Prostate gland (tissue), 2 donors: ENCODE results near the gene SPARCL1.

Experiments used
- CTCF ChIP-seq, 4 experiments: fragments of 200-600 bp in 2 of 4; fragments of 450-650 bp in 2 of 4; sonication (generic) in 2 of 4; IDR thresholded peaks; 1 replicate in 3 of 4; 2 replicates in 1 of 4; pipeline ENCODE4 v1.5.1; 2016 to 2019; ENCODE audit warnings: antibody characterized with exemption in 4 of 4, mild to moderate bottlenecking in 2 of 4, moderate library complexity in 2 of 4
- POLR2A ChIP-seq: fragments of 450-650 bp; IDR thresholded peaks from one replicate; pipeline ENCODE4 v1.6.1; 2016; ENCODE audit warnings: antibody characterized with exemption, mild to moderate bottlenecking
- POLR2AphosphoS5 ChIP-seq: sonication (generic); formaldehyde crosslinking; IDR thresholded peaks from one replicate; pipeline ENCODE4 v1.6.1; 2017; ENCODE audit warnings: antibody characterized with exemption

GRCh38 chr4:87547016-87547708, 18.0 kb upstream of the SPARCL1 start:
- TF ChIP-seq CTCF (IDR thresholded peaks at IDR 0.05) = no peak
- no peak for TF ChIP-seq POLR2A
- TF ChIP-seq POLR2AphosphoS5 = no peak
